Nephron (organoid): ENCODE measurements around the gene HSBP1L1.
"Not testable (repeated sequence)": the region's sequence is repeated elsewhere in the genome, so short reads cannot be mapped to it uniquely, and the experiment has no call there.

ENCODE experiments used
- H3K27ac Mint-ChIP-seq, 3 experiments: 2 replicates each; pipeline ENCODE4 v1.8.0; 2020; ENCODE audit warnings: mixed read lengths in 3 of 3, mild to moderate bottlenecking in 2 of 3, moderate library complexity in 1 of 3
- H3K27me3 Mint-ChIP-seq: 2 replicates; pipeline ENCODE4 v1.8.0; 2021; ENCODE audit warnings: low read depth, mild to moderate bottlenecking, moderate library complexity, mixed read lengths
- H3K36me3 Mint-ChIP-seq: 2 replicates; pipeline ENCODE4 v1.8.0; 2020; ENCODE audit warnings: low read depth, mixed read lengths
- H3K4me1 Mint-ChIP-seq: 2 replicates; pipeline ENCODE4 v1.8.0; 2020; ENCODE audit warnings: mixed read lengths
- H3K4me3 Mint-ChIP-seq, 3 experiments: 2 replicates each; pipeline ENCODE4 v1.8.0; 2020; ENCODE audit warnings: mild to moderate bottlenecking in 3 of 3, mixed read lengths in 3 of 3, moderate library complexity in 2 of 3
- H3K9me3 Mint-ChIP-seq: 2 replicates; pipeline ENCODE4 v1.8.0; 2020; ENCODE audit warnings: mixed read lengths
- CTCF ChIP-seq, 3 experiments: fragments of 200-600 bp; sonication (generic); IDR thresholded peaks; one replicate each; pipeline ENCODE4 v1.5.0; 2021; ENCODE audit warnings: antibody characterized with exemption in 3 of 3; ENCODE audit not compliant: unreplicated experiment in 3 of 3

Gene HSBP1L1

GRCh38 chr18:79988071-79988450, 23.6 kb downstream of the HSBP1L1 start:
- peaks cover 22% of the 10 kb centered on the region for H3K4me1 Mint-ChIP-seq
- peaks cover 21% of the 10 kb centered on the region for H3K36me3 Mint-ChIP-seq
- TF ChIP-seq CTCF (IDR thresholded peaks at IDR 0.05; ENCODE audit: unreplicated experiment in 3 of 3), result peak in 1 of 3 experiments; percentile 28
- no peaks in the 10 kb centered on the region for H3K27me3 Mint-ChIP-seq
- peak overlapping the region; percentile 91 to 97 (median 95) for H3K4me3 Mint-ChIP-seq
- H3K27ac Mint-ChIP-seq, result peak overlapping the region; percentile 95 to 98 (median 98)
- no peaks in the 10 kb centered on the region for H3K9me3 Mint-ChIP-seq

- peaks cover 22% of the 10 kb centered on the region for H3K4me1 Mint-ChIP-seq
- H3K36me3 Mint-ChIP-seq, result peaks cover 21% of the 10 kb centered on the region
- no peaks in the 10 kb centered on the region for H3K9me3 Mint-ChIP-seq
- H3K27me3 Mint-ChIP-seq, result no peaks in the 10 kb centered on the region
- H3K4me3 Mint-ChIP-seq, result peak within 1 kb of the TSS; percentile 91 to 97 (median 95)
- H3K27ac Mint-ChIP-seq, result peak within 1 kb of the TSS; percentile 95 to 98 (median 98)
- TF ChIP-seq CTCF (IDR thresholded peaks at IDR 0.05; ENCODE audit: unreplicated experiment in 3 of 3), result no peak
These were observed 24.2 kb downstream of the HSBP1L1 start, which contains the start of gene TXNL4A for GRCh38 chr18:79988451-79989194. TXNL4A (minus strand) TSS chr18:79988563; CDS start chr18:79988392, 171 bp downstream.

DNA sequence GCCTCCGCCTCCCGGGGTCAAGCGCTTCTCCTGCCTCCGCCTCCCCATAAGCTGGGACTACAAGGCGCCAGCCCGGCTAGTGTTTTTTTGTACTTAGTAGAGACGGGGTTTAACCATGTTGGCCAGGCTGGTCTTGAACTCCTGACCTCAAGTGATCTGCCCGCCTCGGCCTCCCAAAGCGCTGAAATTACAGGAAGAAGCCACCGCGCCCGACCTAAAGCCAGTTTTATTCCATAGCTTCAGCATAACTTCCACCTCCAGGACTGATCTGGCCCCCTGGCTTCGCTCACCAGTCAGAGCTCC, 24.7 kb downstream of the HSBP1L1 start:
- Mint-ChIP-seq H3K4me3 (peak overlapping the region; percentile 91 to 97 (median 95)), H3K36me3 (peaks cover 16% of the 10 kb centered on the region), H3K27ac (peak overlapping the region; percentile 95 to 98 (median 98)), H3K9me3 (no peaks in the 10 kb centered on the region), H3K4me1 (peaks cover 22% of the 10 kb centered on the region), H3K27me3 (no peaks in the 10 kb centered on the region)
- TF ChIP-seq CTCF (IDR thresholded peaks at IDR 0.05; ENCODE audit: unreplicated experiment in 3 of 3), result no peak

- Mint-ChIP-seq H3K4me1 (peaks cover 13% of the 10 kb centered on the region), H3K4me3 (no peak overlapping the region), H3K27ac (peak overlapping the region in 1 of 3 experiments; percentile 83), H3K27me3 (no peaks in the 10 kb centered on the region), H3K9me3 (no peaks in the 10 kb centered on the region), H3K36me3 (peaks cover 5% of the 10 kb centered on the region)
- TF ChIP-seq CTCF (IDR thresholded peaks at IDR 0.05; ENCODE audit: unreplicated experiment in 3 of 3), result no peak
These were observed 27.1 kb downstream of the HSBP1L1 start for GRCh38 chr18:79991494-79991893.

DNA sequence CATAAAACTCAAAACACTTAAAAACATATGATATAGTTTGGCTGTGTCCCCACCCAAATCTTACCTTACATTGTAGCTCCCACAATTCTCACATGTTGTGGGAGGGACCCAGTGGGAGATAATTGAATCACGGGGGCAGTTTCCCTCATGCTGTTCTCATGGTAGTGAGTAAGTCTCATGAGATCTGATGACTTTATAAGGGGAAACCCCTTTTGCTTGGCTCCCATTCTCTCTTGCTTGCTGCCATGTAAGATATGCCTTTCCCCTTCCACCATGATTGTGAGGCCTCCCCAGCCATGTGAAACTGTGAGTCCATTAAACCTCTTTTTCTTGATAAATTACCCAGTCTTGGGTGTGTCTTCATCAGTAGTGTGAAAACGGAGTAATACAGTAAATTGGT, 35.3 kb downstream of the HSBP1L1 start:
- not testable (repeated sequence) for H3K4me1 Mint-ChIP-seq, H3K4me3 Mint-ChIP-seq, H3K27me3 Mint-ChIP-seq, H3K27ac Mint-ChIP-seq
- H3K9me3 Mint-ChIP-seq, result peaks cover 20% of the 10 kb centered on the region
- peaks cover 13% of the 10 kb centered on the region for H3K36me3 Mint-ChIP-seq

- Mint-ChIP-seq H3K4me1 (no peaks in the 10 kb centered on the region), H3K27ac (no peak overlapping the region), H3K27me3 (peaks cover 3% of the 10 kb centered on the region), H3K9me3 (peaks cover 22% of the 10 kb centered on the region), H3K4me3 (no peak overlapping the region), H3K36me3 (peaks cover 13% of the 10 kb centered on the region)
- TF ChIP-seq CTCF (IDR thresholded peaks at IDR 0.05; ENCODE audit: unreplicated experiment in 3 of 3), result no peak
These were observed 36.4 kb downstream of the HSBP1L1 start for GRCh38 chr18:80000877-80001276.
